GM19023 (cell line): ENCODE data around the gene ZBP1.

ENCODE experiments used
- ATAC-seq: cut with Tn5 transposase; IDR thresholded peaks from one replicate; pipeline ENCODE4 v1.9.1; 2021; ENCODE audit warnings: mild to moderate bottlenecking, moderate library complexity; ENCODE audit not compliant: unreplicated experiment

Gene ZBP1

DNA sequence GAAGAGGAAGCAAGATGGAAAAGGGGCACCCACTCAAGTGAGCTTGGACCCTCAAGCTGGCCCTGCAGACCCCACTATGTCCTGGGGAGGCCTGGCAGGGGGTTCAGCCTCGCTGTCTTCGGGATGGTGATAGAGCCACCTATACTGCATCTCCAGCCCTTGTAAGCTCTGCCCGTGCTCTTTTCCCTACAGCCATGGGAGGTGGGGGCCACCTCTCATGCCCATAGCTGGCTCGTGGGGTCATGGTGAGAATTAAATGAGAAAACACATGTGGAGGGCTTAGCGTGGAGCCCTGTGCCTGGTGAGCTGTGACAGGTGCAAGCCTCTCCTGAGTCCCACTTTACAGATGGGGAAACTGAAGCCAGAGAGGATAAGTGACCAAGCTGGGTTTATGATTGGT lies 31.6 kb downstream of the ZBP1 start:
- ATAC-seq, result no peak

DNA sequence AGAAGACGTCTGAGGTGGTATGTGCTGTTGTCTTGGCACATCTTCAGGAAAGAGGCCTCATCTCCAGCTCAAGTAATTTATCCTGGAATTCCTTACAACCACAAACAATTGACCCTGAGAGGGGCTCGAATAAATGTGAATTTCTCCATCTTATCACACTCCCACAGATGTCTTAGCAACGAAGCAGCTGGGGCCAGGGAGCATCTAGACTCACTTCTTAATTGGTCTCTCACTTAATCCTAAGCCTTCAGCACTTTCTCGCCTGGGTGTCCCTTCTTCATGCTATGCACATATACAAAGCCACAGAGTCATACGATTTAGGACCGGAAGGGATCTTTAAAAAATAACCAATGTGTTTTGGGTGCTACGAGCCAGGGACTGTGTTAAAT lies 32.2 kb downstream of the ZBP1 start:
- ATAC-seq, result no peak

DNA sequence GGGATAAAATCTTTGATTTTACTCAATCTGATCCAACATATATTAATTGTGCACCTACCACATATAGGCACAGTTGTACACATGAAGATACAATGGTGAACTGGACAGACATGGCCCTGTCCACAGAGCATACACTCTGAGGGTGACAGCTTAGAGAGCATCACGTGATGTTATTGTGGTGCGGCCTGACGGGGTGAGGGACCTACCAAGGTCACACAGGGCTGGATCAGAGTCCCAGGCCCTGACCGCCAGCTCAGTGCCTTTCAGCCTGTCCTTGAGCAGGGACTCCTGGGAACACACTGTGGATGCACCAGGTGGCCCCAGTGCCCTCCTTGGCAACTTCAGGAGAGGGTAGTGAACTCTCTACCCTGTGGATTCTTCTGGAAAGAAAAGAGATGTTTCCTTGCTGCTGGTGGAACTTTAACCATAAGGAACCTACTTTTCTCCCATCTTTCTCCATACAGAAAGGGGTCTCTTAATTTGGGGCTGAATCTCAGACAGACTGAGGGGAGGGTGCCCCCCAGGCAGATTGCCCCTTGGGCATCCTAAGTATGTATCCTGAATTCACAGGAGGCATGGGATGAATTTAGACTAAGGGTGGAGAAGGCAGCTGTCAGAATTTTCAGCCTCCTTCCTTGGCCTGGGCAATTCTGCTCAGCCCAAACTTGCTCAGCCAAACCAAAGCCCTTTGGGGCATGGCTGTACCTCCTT lies 32.8 kb downstream of the ZBP1 start:
- ATAC-seq, result no peak

DNA sequence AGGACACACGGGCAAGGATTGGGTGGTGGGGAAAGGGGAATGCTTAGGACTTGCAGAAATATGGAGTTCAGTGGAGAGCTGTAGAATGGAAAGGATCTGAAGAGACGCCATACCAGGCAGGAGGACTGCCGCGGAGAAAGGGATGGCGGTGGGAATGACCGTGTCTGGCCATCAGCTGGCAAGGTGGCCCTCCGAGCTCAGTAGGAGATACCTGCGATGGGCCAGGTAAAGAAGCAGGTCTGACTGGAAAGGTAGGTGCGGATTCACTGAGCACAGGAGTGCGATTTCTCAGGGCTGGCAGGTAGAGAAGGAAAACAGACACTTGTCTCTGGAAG lies 33.3 kb downstream of the ZBP1 start:
- ATAC-seq, result no peak

DNA sequence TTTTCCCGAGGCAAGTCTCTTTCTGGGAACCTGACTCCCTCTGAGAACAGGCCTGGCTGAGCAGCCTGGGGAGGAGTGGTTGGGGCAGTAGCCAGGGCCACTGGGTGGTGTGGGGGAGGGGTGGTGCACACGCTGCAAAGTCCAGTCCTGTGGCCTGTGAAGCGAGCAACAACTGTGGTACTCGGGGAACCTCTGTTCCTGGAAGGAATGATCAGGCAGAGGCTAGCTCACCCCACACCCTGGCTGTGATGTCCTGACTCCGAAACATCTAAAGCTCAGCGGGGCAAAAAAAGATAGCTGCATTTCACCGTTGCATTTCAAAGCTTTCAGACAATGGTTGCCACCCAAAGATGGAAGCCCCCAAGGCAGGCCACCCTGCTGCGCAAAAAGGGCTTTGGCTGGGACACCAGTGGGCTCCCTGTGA lies 33.8 kb downstream of the ZBP1 start:
- ATAC-seq, result no peak

DNA sequence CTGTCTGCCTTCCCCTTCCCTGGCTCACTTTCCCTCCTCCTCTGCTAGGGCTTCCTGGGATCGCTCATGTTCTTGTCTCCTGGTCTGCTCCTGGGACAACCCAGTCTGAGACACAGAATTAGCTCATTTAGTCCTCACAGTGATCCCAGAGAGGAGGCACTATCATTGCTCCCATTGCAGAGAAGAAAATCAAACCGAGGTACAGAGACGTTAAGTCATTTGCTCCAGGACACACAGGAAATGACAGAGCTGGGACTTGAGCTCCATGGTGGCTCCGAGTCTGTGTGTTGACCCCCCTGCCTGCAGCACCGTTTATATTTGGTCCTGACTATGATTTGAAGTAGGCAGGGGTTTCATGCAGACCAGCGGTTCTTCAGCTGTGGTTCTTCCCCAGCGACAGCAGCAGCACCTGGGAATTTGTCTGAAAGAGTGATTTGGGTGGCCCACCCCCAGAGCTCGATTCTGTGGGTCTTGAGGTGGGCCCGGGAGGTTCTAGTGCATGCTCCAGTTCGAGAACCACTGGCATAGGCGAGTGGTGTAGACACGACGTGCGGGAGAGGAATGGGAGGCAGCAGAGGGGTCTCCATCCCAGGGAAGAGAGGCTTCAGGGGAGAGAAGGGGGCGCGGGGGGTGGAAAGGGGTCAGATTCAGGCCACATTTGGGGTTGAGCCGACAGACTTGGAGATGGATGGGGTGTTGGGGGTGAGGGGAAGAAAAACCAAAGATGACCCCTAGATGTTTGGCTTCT lies 34.6 kb downstream of the ZBP1 start:
- no peak for ATAC-seq

DNA sequence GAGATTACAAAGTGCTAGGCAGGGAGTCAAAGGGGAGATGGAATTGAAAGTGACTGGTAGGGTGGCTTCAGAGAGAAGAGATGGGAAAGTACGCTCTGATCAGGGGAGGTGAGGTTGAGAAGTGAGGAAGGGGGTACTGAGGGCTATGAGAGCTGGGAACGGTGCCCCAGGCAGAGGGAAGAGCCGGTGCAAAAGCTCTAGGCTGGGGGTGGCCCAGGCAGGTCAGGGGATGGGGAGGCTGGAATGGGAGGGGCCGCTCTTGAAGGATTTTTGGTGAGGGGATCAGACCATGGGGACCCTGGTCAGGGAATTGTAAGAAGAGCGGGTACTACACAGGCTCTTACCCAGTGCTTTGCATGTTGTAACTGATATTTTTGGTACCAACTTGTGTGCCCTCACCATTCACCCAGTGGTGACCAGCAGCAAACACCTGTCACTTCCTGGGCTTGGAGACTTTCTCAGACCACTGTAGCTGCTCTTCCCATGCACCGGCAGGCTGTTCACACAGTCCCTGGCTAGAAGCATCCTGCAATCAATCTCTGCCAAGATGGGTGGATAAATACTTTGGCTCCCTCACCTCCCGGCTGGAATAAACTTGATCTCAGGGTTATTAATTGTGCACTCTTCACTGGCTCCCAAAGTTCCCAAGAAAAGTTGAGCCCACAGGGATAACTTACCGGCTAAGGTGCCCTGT lies 35.3 kb downstream of the ZBP1 start:
- no peak for ATAC-seq

DNA sequence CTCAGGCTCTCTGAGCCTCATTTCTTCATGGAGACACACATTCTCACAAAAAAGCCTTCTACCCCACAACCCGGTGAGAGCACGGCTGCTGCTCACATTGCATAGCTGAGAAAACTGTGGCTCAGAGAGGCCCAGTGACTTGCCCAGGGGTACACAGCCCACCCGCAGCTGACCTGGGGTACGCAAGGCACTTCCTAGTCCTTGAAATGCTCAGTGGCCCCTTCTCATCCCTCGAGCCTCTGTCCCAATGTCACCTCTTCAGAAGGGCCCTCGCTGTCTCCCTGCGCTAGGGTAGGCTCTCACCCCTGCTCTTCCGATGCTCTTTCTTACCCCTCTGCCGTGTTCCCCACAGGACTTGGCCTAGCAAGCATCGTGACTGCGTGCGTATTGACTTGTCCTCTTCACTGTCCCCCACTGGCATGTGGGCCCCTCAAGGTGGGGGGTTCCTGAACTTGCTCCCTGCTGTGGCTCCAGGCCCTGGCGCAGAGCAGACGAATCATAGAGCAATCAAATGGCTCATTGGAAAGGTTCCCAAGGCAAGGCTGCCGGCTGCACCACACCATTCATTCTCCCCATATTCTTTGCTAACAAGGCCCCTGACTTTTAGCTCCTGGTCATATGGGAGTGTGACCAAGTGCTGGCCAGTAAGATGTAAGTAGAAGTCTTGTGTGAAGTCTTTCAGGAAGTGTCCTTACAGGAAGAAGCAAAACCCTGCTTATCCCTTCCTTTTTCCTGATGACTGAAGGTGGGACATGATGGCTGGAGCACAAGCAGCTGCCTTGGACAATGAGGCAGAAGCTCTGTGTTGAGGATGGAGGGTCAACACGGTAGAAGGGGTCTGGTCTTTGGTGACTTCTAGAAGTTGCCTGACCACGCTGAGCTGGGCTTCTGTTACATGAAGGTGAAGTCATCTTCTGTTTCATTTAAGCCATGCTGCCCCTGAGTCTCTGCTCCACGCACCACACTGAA lies 36.7 kb downstream of the ZBP1 start:
- no peak for ATAC-seq

DNA sequence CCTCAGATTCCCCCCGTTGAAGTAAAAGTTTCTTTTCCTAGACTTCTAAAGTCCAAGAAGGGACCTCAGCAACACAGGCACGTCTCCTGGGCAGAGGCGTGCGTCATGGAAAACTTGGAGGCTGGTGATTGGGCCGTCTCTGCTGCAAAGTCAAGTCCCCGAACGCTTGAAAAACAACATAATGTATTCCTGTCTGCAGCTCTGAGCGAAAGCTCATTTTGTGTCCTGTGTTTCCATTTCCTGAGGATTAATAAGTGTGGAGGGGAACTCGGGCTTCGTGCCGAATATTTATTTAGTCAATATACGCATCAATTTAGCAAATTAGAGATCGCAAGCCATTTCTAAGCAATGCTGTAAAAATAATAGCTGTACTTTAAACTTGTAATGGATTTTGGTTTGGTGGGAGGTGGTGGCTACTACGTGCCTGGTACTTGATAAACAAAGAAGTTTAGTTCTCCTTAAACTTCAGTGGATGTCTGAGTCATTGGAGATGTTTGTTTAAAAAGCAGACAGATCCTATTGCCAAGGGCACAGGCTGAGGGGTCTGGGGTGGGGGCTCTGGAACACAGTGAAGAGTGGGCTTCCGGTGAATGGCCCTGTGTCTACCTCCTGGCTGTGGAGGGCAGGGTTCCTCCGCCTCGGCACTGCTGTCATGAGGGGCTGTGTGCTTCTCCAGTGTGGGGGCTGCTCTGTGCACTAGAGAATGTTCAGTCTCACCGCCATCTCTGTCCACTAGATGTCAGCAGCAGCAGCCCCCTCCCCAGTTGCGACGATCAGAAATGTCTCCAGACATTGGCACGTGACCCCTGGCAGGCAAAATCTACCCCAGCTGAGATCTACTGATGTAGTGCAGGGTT lies 37.6 kb downstream of the ZBP1 start:
- no peak for ATAC-seq

DNA sequence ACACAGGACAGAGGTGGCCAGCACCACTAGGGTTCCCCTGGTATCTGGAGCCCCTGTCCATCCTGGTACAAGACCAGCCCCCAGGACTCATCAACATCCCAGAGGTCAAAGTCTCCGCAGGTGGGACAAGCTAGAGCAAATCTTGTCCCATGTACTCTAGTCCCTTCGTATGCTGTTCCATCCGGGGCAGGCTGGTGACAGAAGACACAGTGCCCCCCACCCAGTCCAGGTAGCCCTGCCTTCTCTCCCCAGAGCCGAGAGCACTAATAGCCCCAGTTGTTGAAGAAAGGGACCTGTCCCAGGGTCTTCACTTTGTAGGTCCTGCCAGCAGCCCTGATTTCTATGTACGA lies 38.2 kb downstream of the ZBP1 start:
- ATAC-seq, result no peak

DNA sequence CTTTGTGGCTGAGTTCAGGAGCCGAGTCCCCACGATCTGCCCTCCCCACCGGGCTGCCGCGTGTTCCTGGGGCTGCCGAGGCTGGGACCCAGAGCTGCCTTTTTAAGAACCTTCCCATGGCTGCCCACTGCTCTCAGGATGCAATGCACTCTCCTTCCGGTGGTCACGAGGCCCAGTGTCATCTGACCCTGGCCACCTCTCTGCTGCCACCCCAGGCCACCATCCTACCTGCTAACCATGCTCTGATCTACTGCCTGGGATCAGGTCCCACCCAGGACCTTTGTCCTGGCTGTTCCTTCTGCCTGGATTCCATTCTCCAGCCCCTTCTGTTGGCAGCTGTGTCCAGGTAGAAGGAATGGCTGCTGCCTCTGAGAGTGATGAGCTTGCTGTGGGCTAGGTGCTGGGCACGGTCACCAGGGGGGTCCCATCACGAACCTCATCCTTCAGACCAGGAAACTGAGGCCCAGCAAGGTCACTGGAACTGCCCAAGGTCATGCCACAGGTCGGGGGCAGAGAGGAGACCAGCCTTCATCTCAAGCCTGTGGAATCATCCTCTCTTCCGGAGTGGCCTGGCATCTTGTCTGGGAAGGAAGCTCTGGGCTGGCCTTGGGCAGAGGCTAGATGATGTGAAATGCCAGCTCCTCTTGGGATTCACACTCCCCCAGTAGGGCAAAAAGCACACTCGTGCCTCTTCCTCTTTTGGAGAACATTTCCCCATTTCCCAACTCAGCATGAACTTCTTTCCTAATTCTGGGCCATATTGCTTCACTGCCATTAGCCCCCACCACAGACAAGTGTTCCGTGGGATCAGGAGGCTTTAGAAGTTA lies 38.8 kb downstream of the ZBP1 start:
- ATAC-seq, result no peak

DNA sequence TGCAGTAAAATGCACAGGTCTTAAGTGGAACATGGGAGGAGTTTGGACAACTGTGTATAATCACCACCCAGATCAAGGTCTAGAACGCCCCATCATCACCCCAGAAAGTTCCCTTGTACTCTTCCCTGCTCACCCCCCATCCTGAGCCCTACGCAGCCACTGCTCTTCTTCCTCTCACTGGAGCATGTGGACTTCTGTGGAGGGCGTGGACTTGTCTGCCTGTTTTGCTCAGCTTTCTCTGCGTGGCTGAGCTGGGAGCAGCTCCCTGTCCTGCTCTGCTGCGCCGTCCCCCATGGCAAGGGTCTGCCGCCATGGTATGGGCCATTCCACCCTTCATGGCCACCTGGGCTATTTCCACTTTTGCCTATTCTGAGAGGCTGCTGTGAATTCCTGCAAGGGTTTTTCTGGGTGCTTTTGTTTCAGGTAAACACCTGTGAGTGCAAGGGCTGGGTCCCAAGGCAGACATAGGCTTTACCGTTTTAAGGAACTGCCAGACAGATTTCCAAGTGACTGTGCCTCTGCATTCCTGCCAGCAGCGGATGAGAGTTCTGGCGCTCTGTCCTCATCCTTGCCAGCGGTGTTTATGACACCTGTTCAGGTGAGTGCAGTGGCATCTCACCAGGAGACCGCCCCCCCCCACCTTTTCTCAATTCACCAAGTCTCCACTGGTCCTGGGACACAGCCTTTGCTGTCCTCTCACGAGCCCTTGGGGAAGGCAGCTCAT lies 39.6 kb downstream of the ZBP1 start:
- no peak for ATAC-seq

DNA sequence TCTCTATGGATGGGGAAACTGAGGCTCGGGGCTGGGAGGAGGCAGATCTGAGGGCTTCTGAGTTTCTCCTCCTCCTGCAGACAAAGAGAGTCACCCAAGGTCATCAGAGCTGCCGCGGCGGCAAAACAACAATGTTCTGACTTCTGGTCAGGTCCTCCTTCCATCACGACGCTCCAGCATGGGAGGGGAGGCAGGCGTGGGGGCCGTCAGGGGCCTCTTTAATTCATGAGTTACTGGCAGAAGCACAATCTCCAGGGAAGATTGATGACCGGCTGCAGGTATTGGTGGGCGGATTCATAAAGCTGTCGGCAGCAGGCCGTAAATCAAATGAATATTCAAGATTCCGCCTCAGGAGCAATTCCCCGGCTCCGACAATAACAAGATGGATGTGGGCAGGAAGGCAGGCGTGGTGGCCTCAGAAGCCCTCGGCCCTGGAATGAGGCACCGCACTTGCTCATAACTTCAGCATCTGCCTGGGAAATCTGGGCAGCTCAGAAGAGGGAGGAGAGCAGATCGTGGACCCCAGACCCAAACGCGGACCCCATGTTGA lies 40.3 kb downstream of the ZBP1 start:
- ATAC-seq, result no peak

DNA sequence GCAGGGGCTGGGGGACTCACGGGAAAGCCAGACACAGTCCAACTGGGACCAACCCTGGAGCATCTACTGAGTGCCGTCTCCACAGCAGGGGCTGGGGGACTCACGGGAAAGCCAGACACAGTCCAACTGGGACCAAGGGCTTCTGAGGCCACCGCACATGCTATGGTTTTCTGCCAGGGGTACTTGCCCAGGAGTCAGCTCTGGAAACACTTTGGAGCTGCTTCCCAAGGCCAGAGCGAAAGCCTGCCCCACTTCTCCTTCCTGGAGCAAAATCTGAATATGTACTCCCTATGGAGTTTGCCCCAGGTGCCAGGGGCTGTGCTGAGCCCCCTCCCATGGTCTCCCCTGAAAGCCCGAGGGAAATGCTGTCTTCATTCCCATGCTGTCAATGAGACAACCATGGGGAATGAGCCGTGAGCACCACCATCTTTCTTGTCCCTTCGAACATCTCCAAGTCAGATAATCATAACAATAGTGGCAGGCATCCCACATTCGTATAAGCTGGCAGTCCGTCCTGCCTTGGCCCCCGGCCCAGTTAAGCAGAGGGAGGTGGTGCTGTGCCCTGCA lies 40.8 kb downstream of the ZBP1 start:
- no peak for ATAC-seq

DNA sequence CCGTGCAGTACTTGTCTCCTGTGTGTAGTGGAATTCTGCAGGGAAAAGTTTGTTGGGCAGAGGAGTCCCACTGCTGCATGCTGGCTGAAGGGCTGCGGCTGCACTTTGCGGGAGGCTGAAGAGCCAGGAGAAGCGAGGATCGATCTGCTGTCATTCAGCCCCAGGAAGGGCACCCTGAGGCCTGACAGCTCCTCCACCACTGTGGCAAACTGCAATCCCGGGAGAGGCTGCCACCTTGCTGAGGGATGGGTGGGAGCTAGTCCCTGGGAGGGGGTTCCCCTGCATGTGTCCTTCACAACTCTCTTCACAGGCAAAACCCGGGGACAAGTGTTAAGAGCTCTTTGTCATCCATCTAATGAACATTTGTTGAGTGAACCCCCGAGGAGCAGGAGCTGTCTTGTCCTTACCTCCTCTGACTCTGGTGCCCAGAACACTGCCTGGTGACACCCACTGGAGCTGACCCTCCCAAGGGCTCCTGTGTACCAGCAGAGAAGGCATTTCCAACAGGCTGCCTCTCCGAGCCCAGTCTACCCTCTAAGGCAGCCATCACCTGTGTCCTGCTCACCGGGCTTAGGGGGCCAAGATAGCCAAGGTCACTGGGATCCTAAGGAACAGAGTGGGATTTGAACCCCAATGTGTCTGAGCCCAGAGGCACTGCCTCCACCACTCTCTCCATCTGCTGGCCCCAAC lies 41.6 kb downstream of the ZBP1 start:
- ATAC-seq, result no peak

DNA sequence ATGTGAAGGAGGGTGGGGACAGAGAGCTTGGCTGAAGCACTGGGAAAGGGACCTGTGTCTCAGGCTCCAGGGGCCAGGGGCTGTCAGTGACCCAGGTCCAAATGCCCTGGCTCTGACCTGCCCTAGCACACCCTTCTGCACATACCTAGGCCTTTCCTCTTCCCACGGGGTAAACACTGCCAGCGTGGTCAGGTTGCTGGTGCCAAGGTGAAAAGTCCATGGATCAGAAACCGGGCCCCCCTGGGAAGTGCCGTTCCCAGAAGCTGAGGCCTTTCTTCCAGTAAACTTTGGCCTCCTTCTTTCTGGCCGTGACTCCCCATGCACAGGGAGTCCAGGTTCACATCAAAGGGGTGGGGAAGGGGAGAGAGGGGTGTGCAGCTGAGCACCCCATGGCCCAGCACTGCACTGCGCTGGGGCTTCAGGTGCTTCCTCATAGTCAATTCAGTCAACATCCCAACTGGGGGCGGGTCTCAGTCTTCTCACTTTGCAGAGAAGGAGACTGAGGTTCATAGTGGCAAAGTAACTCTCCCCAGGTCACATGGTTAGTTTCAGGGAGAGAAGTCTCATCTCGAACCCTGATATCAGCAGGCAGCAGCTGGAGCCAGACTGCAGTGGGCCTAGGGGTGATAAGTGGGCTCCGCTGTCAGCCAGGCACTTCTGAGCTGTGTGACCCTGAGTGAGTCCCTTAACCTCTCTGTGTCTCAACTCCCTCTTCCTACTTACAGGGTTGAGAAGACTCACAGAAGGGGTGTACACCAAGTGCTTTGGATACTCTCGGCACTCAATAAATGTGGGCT lies 42.3 kb downstream of the ZBP1 start:
- no peak for ATAC-seq
